ENCODE data around the gene P2RY13. TPM values are rescaled to one million over a fixed set of nuclear protein-coding genes. Genes with fewer than 3 reads are reported as not detected.

Gene P2RY13
- total RNA-seq, 8 experiments from 2014 or later: 0.13 to 1.8 (median 0.74) TPM

DNA sequence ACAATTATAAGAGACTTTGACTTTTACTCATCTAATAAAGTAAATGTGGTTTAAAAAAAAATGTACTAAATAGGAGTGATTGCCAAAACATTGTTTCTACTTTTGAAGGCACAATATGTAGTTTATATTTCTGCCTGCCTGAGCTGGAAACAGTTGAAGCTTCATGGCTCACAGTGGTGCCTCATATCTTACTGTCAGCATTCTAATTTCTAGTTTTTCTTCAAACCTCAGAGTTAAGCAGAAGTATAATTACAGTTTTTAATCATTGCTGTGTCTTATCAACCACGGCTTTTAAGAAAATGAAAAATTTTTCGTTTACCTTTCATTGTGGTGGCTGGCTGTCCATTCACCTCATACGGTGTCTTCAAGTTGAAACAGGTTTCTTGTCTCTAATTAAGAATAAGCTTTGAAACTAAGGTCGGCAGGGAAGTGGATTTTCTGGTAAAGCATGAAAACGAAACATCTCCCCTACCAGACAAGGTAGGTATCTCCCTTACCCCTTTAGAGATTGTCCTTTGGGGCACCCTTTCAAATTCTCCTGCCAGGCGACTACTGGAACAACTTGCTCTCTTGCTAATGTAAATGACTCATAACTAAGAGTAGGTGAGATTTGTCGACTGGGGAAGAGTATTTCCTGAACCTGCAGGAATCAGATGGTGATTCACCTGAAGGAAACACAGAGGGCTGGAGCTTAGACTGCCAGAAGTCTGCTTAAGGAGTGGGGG lies 12.9 kb downstream of the P2RY13 start, which contains the start of gene GPR87:
Gene GPR87 (minus strand): TSS at position 554 of the 725 bp plus-strand sequence. CDS start 16,720 bp downstream, outside the sequence.
- in situ Hi-C loops (cut with MboI; ENCODE audit: low pct_unique_long_range_greater_than_20kb in 2 of 9, low sequenced_read_pairs in 9 of 9, unreplicated experiment in 9 of 9): no loop called here
- no peak within 1 kb of the TSS for H3K27ac ChIP-seq
- WGBS, 10 experiments: 20 to 100% (median 85%) methylated on average over 1 to 7 of the region's 7 CpGs
- H3K4me3 ChIP-seq: no peak within 1 kb of the TSS
- no peak for ATAC-seq (replicated peaks in 6 of 8)
- no peaks in the 10 kb centered on the region for H3K4me1 ChIP-seq (replicated peaks in 1 of 2)

DNA sequence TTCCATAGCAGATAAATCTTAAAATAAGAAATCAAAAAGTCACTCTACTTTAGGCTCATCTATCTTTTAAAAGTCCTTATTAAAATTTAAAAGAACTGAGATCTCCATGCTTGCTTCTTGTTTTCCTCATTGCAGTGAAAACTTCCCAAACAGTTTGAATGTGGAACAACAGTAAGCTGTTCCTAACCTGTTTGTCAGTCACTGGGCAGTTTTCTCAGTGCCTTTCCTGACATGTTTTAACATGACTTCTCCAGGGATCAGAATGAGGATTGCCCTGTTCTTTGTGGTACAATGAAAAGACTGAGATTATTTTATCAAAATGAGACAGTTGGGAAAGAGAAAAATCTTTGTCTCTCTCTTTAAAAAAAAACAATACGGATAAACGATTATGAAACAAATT lies 13.5 kb downstream of the P2RY13 start:
- 49 to 100% (median 94%) methylated on average over 2 of the region's 2 CpGs for WGBS, 10 experiments
- no peak overlapping the region for H3K27ac ChIP-seq
- H3K4me1 ChIP-seq (replicated peaks in 1 of 2): no peaks in the 10 kb centered on the region
- in situ Hi-C loops (cut with MboI; ENCODE audit: low pct_unique_long_range_greater_than_20kb in 2 of 9, low sequenced_read_pairs in 9 of 9, unreplicated experiment in 9 of 9): no loop called here
- no peak overlapping the region for H3K4me3 ChIP-seq
- no peak for ATAC-seq (replicated peaks in 6 of 8)

DNA sequence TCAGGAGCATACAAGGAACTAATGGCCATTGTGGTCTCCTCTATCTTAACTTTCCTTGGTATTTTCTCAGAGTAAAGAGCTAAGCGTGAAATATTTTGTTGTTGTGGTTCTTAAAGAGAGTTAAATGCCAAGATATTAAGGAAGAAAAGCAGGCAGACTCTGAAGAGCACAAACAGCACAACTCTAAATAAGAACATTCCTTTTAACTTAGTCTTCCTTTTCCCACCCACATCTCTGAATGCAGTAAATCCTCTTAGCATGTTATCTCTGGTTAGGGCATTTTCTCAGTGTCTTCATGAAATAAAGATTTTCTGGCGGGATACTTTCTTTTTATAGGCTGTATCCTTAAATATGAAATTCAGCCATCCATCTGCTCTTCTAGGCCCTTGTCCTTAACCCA lies 14.2 kb downstream of the P2RY13 start:
- no peak overlapping the region for H3K27ac ChIP-seq
- in situ Hi-C loops (cut with MboI; ENCODE audit: low pct_unique_long_range_greater_than_20kb in 2 of 9, low sequenced_read_pairs in 9 of 9, unreplicated experiment in 9 of 9): no loop called here
- peak in 2 of 8 experiments; percentile 49 to 60 for ATAC-seq (replicated peaks in 6 of 8)
- H3K4me3 ChIP-seq: no peak overlapping the region
- 38 to 100% (median 93%) methylated on average over 1 to 2 of the region's 2 CpGs; no CpG with 5 or more reads in 2 of the 10 experiments for WGBS, 10 experiments
- H3K4me1 ChIP-seq (replicated peaks in 1 of 2): no peaks in the 10 kb centered on the region

GRCh38 chr3:151314593-151314992 lies 14.8 kb downstream of the P2RY13 start:
- ATAC-seq (replicated peaks in 6 of 8): no peak
- in situ Hi-C loops (cut with MboI; ENCODE audit: low pct_unique_long_range_greater_than_20kb in 2 of 9, low sequenced_read_pairs in 9 of 9, unreplicated experiment in 9 of 9): no loop called here
- Histone ChIP-seq H3K27ac (no peak overlapping the region), H3K4me1 (replicated peaks in 1 of 2) (no peaks in the 10 kb centered on the region), H3K4me3 (no peak overlapping the region)
- 50 to 100% (median 93%) methylated on average over 1 to 5 of the region's 5 CpGs; no CpG with 5 or more reads in 3 of the 10 experiments for WGBS, 10 experiments

DNA sequence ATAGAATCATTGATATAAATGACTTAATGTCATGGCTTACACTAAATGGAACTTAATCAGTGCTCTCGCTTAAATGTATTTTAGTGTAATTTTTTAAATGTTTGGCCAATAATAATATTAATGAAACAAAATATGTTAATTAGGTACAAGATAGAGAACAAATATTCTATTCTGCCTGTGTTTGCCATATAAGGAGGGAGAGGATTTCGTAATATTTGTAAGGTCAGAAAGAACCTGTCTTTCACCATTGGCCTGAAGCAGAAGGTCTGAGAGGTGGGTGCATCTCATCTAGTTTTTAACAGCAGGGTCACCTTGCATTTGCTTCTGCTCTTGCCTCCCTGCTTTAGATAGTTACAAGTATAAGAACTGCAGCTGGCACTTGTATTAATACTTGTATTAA lies 15.2 kb downstream of the P2RY13 start:
- no peak overlapping the region for H3K27ac ChIP-seq
- no peaks in the 10 kb centered on the region for H3K4me1 ChIP-seq (replicated peaks in 1 of 2)
- ATAC-seq (replicated peaks in 6 of 8): no peak
- no peak overlapping the region for H3K4me3 ChIP-seq
- in situ Hi-C loops (cut with MboI; ENCODE audit: low pct_unique_long_range_greater_than_20kb in 2 of 9, low sequenced_read_pairs in 9 of 9, unreplicated experiment in 9 of 9): no loop called here
- WGBS, 10 experiments: 83 to 100% (median 96%) methylated on average over 1 to 2 of the region's 2 CpGs; no CpG with 5 or more reads in 1 of the 10 experiments

GRCh38 chr3:151312972-151313371 lies 16.4 kb downstream of the P2RY13 start:
- H3K4me1 ChIP-seq (replicated peaks in 1 of 2): no peaks in the 10 kb centered on the region
- H3K4me3 ChIP-seq: no peak overlapping the region
- H3K27ac ChIP-seq: no peak overlapping the region
- no peak for ATAC-seq (replicated peaks in 6 of 8)
- 60 to 80% (median 80%) methylated on average over 1 to 3 of the region's 3 CpGs; no CpG with 5 or more reads in 5 of the 10 experiments for WGBS, 10 experiments
- in situ Hi-C loops (cut with MboI; ENCODE audit: low pct_unique_long_range_greater_than_20kb in 2 of 9, low sequenced_read_pairs in 9 of 9, unreplicated experiment in 9 of 9): no loop called here

GRCh38 chr3:151309566-151309965 lies 19.8 kb downstream of the P2RY13 start:
- in situ Hi-C loops (cut with MboI; ENCODE audit: low pct_unique_long_range_greater_than_20kb in 2 of 9, low sequenced_read_pairs in 9 of 9, unreplicated experiment in 9 of 9): no loop called here
- H3K27ac ChIP-seq: no peak overlapping the region
- ATAC-seq (replicated peaks in 6 of 8): no peak
- H3K4me1 ChIP-seq (replicated peaks in 1 of 2): no peaks in the 10 kb centered on the region
- 83 to 100% (median 100%) methylated on average over 1 to 2 of the region's 2 CpGs; no CpG with 5 or more reads in 1 of the 10 experiments for WGBS, 10 experiments
- no peak overlapping the region for H3K4me3 ChIP-seq

GRCh38 chr3:151307583-151308488 lies 21.5 kb downstream of the P2RY13 start:
- in situ Hi-C loops (cut with MboI; ENCODE audit: low pct_unique_long_range_greater_than_20kb in 2 of 9, low sequenced_read_pairs in 9 of 9, unreplicated experiment in 9 of 9): no loop called here
- H3K4me3 ChIP-seq: no peak overlapping the region
- WGBS, 10 experiments: 80 to 100% (median 100%) methylated on average over 1 of the region's 1 CpG; no CpG with 5 or more reads in 5 of the 10 experiments
- H3K4me1 ChIP-seq (replicated peaks in 1 of 2): no peaks in the 10 kb centered on the region
- no peak for ATAC-seq (replicated peaks in 6 of 8)
- no peak overlapping the region for H3K27ac ChIP-seq

- Histone ChIP-seq H3K4me1 (replicated peaks in 1 of 2) (no peaks in the 10 kb centered on the region), H3K27ac (no peak overlapping the region), H3K4me3 (no peak overlapping the region)
- peak in 5 of 8 experiments; percentile 36 to 65 (median 62) for ATAC-seq (replicated peaks in 6 of 8)
- in situ Hi-C loops (cut with MboI; ENCODE audit: low pct_unique_long_range_greater_than_20kb in 2 of 9, low sequenced_read_pairs in 9 of 9, unreplicated experiment in 9 of 9): no loop called here
Measured at GRCh38 chr3:151307131-151307530, 22.2 kb downstream of the P2RY13 start.

- H3K27ac ChIP-seq: no peak overlapping the region
- no peak overlapping the region for H3K4me3 ChIP-seq
- no peaks in the 10 kb centered on the region for H3K4me1 ChIP-seq (replicated peaks in 1 of 2)
- in situ Hi-C loops (cut with MboI; ENCODE audit: low pct_unique_long_range_greater_than_20kb in 2 of 9, low sequenced_read_pairs in 9 of 9, unreplicated experiment in 9 of 9): no loop called here
- whole genome bisulfite sequencing, 10 experiments: 83 to 100% (median 95%) methylated on average over 1 to 5 of the region's 6 CpGs; no CpG with 5 or more reads in 1 of the 10 experiments
- no peak for ATAC-seq (replicated peaks in 6 of 8)
Measured at GRCh38 chr3:151306168-151306810, 23.1 kb downstream of the P2RY13 start.

DNA sequence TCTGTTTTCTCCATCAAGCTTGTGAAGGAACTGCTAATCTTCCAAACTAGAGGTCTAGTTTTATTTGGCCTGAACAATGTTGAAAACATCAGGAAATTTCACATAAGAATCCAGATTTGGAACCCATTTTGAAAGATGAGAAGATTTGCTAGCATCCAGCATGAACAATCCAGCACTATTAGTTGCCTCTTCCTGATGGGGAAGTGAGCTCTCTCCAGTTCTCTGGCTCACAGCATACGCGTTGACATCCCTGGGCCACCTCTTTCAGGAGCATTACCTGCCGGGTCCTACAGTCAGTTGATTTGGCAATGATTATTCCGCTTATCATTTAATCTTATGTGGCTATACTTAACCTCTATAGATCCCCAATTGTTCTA lies 23.6 kb downstream of the P2RY13 start:
- H3K27ac ChIP-seq: no peak overlapping the region
- in situ Hi-C loops (cut with MboI; ENCODE audit: low pct_unique_long_range_greater_than_20kb in 2 of 9, low sequenced_read_pairs in 9 of 9, unreplicated experiment in 9 of 9): no loop called here
- ATAC-seq (replicated peaks in 6 of 8): no peak
- WGBS, 10 experiments: 60 to 100% (median 93%) methylated on average over 1 to 4 of the region's 4 CpGs; no CpG with 5 or more reads in 1 of the 10 experiments
- H3K4me3 ChIP-seq: no peak overlapping the region
- H3K4me1 ChIP-seq (replicated peaks in 1 of 2): no peaks in the 10 kb centered on the region

GRCh38 chr3:151305060-151305774 lies 24.1 kb downstream of the P2RY13 start:
- Histone ChIP-seq H3K4me1 (replicated peaks in 1 of 2) (no peaks in the 10 kb centered on the region), H3K4me3 (no peak overlapping the region), H3K27ac (no peak overlapping the region)
- WGBS, 10 experiments: 0 to 90% (median 60%) methylated on average over 2 to 7 of the region's 7 CpGs; no CpG with 5 or more reads in 1 of the 10 experiments
- peak; percentile 27 to 94 (median 82) for ATAC-seq (replicated peaks in 6 of 8)
- in situ Hi-C loops (cut with MboI; ENCODE audit: low pct_unique_long_range_greater_than_20kb in 2 of 9, low sequenced_read_pairs in 9 of 9, unreplicated experiment in 9 of 9): no loop called here

Data from motor neuron (in vitro differentiated cells).